BE2C (cell line): Measurements from ENCODE around the gene MARCO.
A peak's percentile ranks its signal among the peaks of the same experiment; 100 is the strongest.

Experiments
- DNase-seq: peaks from one replicate; pipeline ENCODE4 v3.0.0-alpha.2; 2020
- H3K27me3 ChIP-seq: fragments of 250-450 bp; sonication (Bioruptor Pico); 2 replicates; pipeline ENCODE4 v1.5.1; 2020; ENCODE audit warnings: mild to moderate bottlenecking
- H3K36me3 ChIP-seq: fragments of 250-450 bp; sonication (Bioruptor Pico); 2 replicates; pipeline ENCODE4 v1.5.1; 2020; ENCODE audit warnings: mild to moderate bottlenecking
- H3K4me1 ChIP-seq: fragments of 250-450 bp; sonication (Bioruptor Pico); 2 replicates; pipeline ENCODE4 v1.5.1; 2020
- H3K4me3 ChIP-seq: 2 replicates; pipeline ENCODE4 v1.5.1; 2011; ENCODE audit warnings: low read depth, low read length
- H3K9me3 ChIP-seq: fragments of 250-450 bp; sonication (Bioruptor Pico); 2 replicates; pipeline ENCODE4 v1.5.1; 2020
- CTCF ChIP-seq: IDR thresholded peaks from 2 replicates; pipeline ENCODE4 v1.5.1; 2012; ENCODE audit warnings: mild to moderate bottlenecking, low read depth, low read length

Gene MARCO

GRCh38 chr2:119009110-119009509 is 67.1 kb downstream of the MARCO start:
- TF ChIP-seq CTCF = no peak

GRCh38 chr2:119010336-119010735 is 68.3 kb downstream of the MARCO start:
- Histone ChIP-seq H3K27me3 (peaks cover 13% of the 10 kb centered on the region), H3K4me1 (no peaks in the 10 kb centered on the region), H3K4me3 (no peak overlapping the region), H3K9me3 (no peaks in the 10 kb centered on the region), H3K36me3 (no peaks in the 10 kb centered on the region)
- no peak for DNase-seq
- TF ChIP-seq CTCF = no peak

More at GRCh38 chr2:119009110-119009509, 67.1 kb downstream of the MARCO start:
- Histone ChIP-seq H3K9me3 (no peaks in the 10 kb centered on the region), H3K27me3 (peaks cover 13% of the 10 kb centered on the region), H3K4me3 (no peak overlapping the region), H3K36me3 (no peaks in the 10 kb centered on the region), H3K4me1 (no peaks in the 10 kb centered on the region)
- no peak for DNase-seq

GRCh38 chr2:119011162-119011909 is 69.3 kb downstream of the MARCO start:
- H3K4me1 ChIP-seq = no peaks in the 10 kb centered on the region
- peak; percentile 45 for TF ChIP-seq CTCF
- peak; percentile 61 for DNase-seq
- no peak overlapping the region for H3K4me3 ChIP-seq
- H3K9me3 ChIP-seq = no peaks in the 10 kb centered on the region
- peaks cover 13% of the 10 kb centered on the region for H3K27me3 ChIP-seq
- no peaks in the 10 kb centered on the region for H3K36me3 ChIP-seq

GRCh38 chr2:119011910-119012209 is 69.9 kb downstream of the MARCO start:
- H3K36me3 ChIP-seq = no peaks in the 10 kb centered on the region
- H3K4me3 ChIP-seq = no peak overlapping the region
- no peak for DNase-seq
- H3K27me3 ChIP-seq = peaks cover 13% of the 10 kb centered on the region
- TF ChIP-seq CTCF = no peak
- H3K9me3 ChIP-seq = no peaks in the 10 kb centered on the region
- no peaks in the 10 kb centered on the region for H3K4me1 ChIP-seq

GRCh38 chr2:119012345-119013301 is 70.6 kb downstream of the MARCO start:
- Histone ChIP-seq H3K27me3 (peaks cover 13% of the 10 kb centered on the region), H3K36me3 (no peaks in the 10 kb centered on the region), H3K9me3 (no peaks in the 10 kb centered on the region), H3K4me1 (no peaks in the 10 kb centered on the region), H3K4me3 (no peak overlapping the region)
- no peak for DNase-seq
- TF ChIP-seq CTCF = no peak

- H3K36me3 ChIP-seq = no peaks in the 10 kb centered on the region
- no peaks in the 10 kb centered on the region for H3K9me3 ChIP-seq
- DNase-seq = no peak
- no peak for TF ChIP-seq CTCF
- peaks cover 13% of the 10 kb centered on the region for H3K27me3 ChIP-seq
- no peaks in the 10 kb centered on the region for H3K4me1 ChIP-seq
- no peak overlapping the region for H3K4me3 ChIP-seq
Observed at GRCh38 chr2:119013671-119014070, 71.7 kb downstream of the MARCO start.
